K562 (cell line): ENCODE measurements around the gene CYP46A1. TPM values are rescaled to one million over a fixed set of nuclear protein-coding genes. Genes with fewer than 3 reads are reported as not detected.

Source experiments
- ATAC-seq: fragments of 200-7000 bp; cut with Tn5 transposase; 3 replicates; pipeline ENCODE4 v1.9.1; 2020; ENCODE audit warnings: moderate library complexity
- BruUV-seq: library from RNA; stranded (reverse); fragments of 400-500 nt; replicated peaks from 2 replicates; lab custom pipeline; 2021; lab: Mats Ljungman, UMichigan
- CTCF ChIA-PET: fragments of 300-600 bp; formaldehyde crosslinking; extraction: SDS; loops from one replicate; lab custom pipeline; 2021; ENCODE audit warnings: low intra/inter-chr PET ratio; lab: Yijun Ruan, JAX
- POLR2A ChIA-PET: fragments of 300-600, 350-650 bp; sonication (Branson Sonifier 250); formaldehyde crosslinking; extraction: SDS; loops from one replicate; lab custom pipeline; 2021; ENCODE audit warnings: antibody characterized with exemption, inconsistent platforms; lab: Yijun Ruan, JAX
- DNase-seq, 4 experiments: peaks; one replicate each; pipeline versions ENCODE4 v3.0.0 to v3.0.0-alpha.2; 2011 to 2018; ENCODE audit warnings: low spot score in 3 of 4, mixed read lengths in 3 of 4; ENCODE audit errors: extremely low read depth in 1 of 4
- FAIRE-seq: peaks from 2 replicates; lab custom pipeline; 2011; peaks lifted over from hg19 to GRCh38; lab: Jason Lieb, UNC
- H2AFZ ChIP-seq: 2 replicates; pipeline ENCODE4 v1.6.0; 2011; ENCODE audit warnings: low read depth, low read length, control low read depth, inconsistent platforms
- H3K27ac ChIP-seq: fragments of 200-600 bp; 3 replicates; pipeline ENCODE4 v1.8.0; 2011; ENCODE audit warnings: low read depth, mild to moderate bottlenecking, control low read depth, inconsistent platforms, low read length, moderate library complexity, mixed read lengths; ENCODE audit errors: extremely low read depth
- H3K27me3 ChIP-seq, 2 experiments: fragments of 300-600 bp in 1 of 2; 2 replicates in 1 of 2; 3 replicates in 1 of 2; pipeline versions ENCODE4 v1.6.0 to v1.8.0; 2011; ENCODE audit warnings: inconsistent platforms in 2 of 2, low read length in 2 of 2, mild to moderate bottlenecking in 1 of 2, mixed read lengths in 1 of 2, moderate library complexity in 1 of 2; ENCODE audit not compliant: control insufficient read depth in 2 of 2, insufficient read depth in 2 of 2
- H3K36me3 ChIP-seq: fragments of 300-600 bp; 3 replicates; pipeline ENCODE4 v1.8.0; 2011; ENCODE audit warnings: mild to moderate bottlenecking, low read length, inconsistent platforms; ENCODE audit not compliant: control insufficient read depth, insufficient read depth
- H3K4me1 ChIP-seq, 2 experiments: fragments of 200-600 bp in 1 of 2; replicated peaks in 1 of 2; 2 replicates in 1 of 2; 3 replicates in 1 of 2; pipeline versions ENCODE4 v1.5.1 to v1.8.0; 2011; ENCODE audit warnings: inconsistent platforms in 2 of 2, low read length in 2 of 2, mild to moderate bottlenecking in 1 of 2, mixed read lengths in 1 of 2, moderate library complexity in 1 of 2; ENCODE audit not compliant: control insufficient read depth in 2 of 2, insufficient read depth in 2 of 2
- H3K4me2 ChIP-seq: 2 replicates; pipeline ENCODE4 v1.6.1; 2011; ENCODE audit warnings: low read length, control low read depth, inconsistent platforms, mixed read lengths; ENCODE audit not compliant: insufficient read depth
- H3K4me3 ChIP-seq: fragments of 200-600 bp; sonication (generic), shearing (Covaris generic); 2 replicates; pipeline ENCODE4 v1.5.1; 2016; ENCODE audit warnings: control low read depth, inconsistent platforms
- H3K79me2 ChIP-seq: fragments of 200-600 bp; 3 replicates; pipeline ENCODE4 v1.8.0; 2011; ENCODE audit warnings: low read length, inconsistent platforms; ENCODE audit not compliant: control insufficient read depth, insufficient read depth
- H3K9ac ChIP-seq, 2 experiments: 2 replicates each; pipeline versions ENCODE4 v1.6.0 to v1.6.1; 2011; ENCODE audit warnings: low read depth in 2 of 2, low read length in 2 of 2, control low read depth in 1 of 2, inconsistent platforms in 1 of 2, mild to moderate bottlenecking in 1 of 2, mixed read lengths in 1 of 2; ENCODE audit not compliant: insufficient read depth in 1 of 2
- H3K9me1 ChIP-seq: one replicate; pipeline ENCODE4 v1.6.0; 2011; ENCODE audit warnings: inconsistent platforms, mild to moderate bottlenecking, low read length, moderate library complexity; ENCODE audit not compliant: control insufficient read depth, insufficient read depth
- H3K9me3 ChIP-seq: replicated peaks from 2 replicates; pipeline ENCODE4 v1.5.1; 2011; ENCODE audit warnings: low read depth, low read length, inconsistent platforms; ENCODE audit not compliant: control insufficient read depth, insufficient read depth
- H4K20me1 ChIP-seq: replicated peaks from 2 replicates; pipeline ENCODE4 v1.6.1; 2011; ENCODE audit warnings: low read length, inconsistent platforms, mixed read lengths; ENCODE audit not compliant: control insufficient read depth, insufficient read depth
- ELF2 ChIP-seq: fragments of 250-450 bp; sonication (Bioruptor Pico); IDR thresholded peaks from 2 replicates; pipeline ENCODE4 v1.5.0; 2021; ENCODE audit warnings: mild to moderate bottlenecking
- FOSL1 ChIP-seq: fragments of 200-800 bp; sonication (Bioruptor generic); conservative IDR thresholded peaks from 2 replicates; pipeline ENCODE4 v1.6.1; 2016; ENCODE audit warnings: missing genetic modification characterization, missing compliant biosample characterization
- MAX ChIP-seq: sonication (generic); formaldehyde crosslinking; IDR thresholded peaks from 2 replicates; pipeline ENCODE4 v1.9.0; 2022; ENCODE audit warnings: mild to moderate bottlenecking, missing genetic modification reagents
- MYC ChIP-seq, 2 experiments: fragments of 250-450 bp in 1 of 2; sonication (Bioruptor Pico) in 1 of 2; IDR thresholded peaks; 2 replicates each; pipeline versions ENCODE4 v1.5.1 to v1.6.1; 2012 to 2021; ENCODE audit warnings: low read depth in 2 of 2, borderline replicate concordance in 1 of 2, improper control_type of control experiment in 1 of 2, low read length in 1 of 2, mild to moderate bottlenecking in 1 of 2, moderate library complexity in 1 of 2
- RAD51 ChIP-seq: fragments of 450-650 bp; IDR thresholded peaks from 2 replicates; pipeline ENCODE4 v1.7.1; 2016; ENCODE audit warnings: low read depth, mild to moderate bottlenecking, borderline replicate concordance
- WGBS: fragments of 100-300 bp; shearing (Covaris generic); methylation state at CpG from one replicate; pipeline ENCODE4 v1.1.6; 2016; ENCODE audit warnings: low coverage, mixed read lengths; ENCODE audit not compliant: insufficient coverage; ENCODE audit errors: missing lambda C conversion rate; 5-methylcytosine and 5-hydroxymethylcytosine counted together
- in situ Hi-C: fragments of 300-500 bp; cut with MboI; formaldehyde crosslinking; loops from 4 replicates; pipeline ENCODE4 v1.15.0; 2018; ENCODE audit warnings: inconsistent platforms, mixed read lengths
- intact Hi-C: fragments of 100-400 bp; cut with micrococcal nuclease; formaldehyde crosslinking; loops from 2 replicates; pipeline ENCODE4 v1.14.2; 2022
- polyA plus RNA-seq, 8 experiments: library from polyadenylated mRNA; depleted of rRNA in 4 of 8; stranded (reverse) in 5 of 8; unstranded in 3 of 8; fragments of >200 nt; fragmentation: Nextera tagmentation in 2 of 8; fragmentation: Illumina TruSeq in 1 of 8; extraction: Ambion mirVana in 2 of 8; extraction: Trizol in 1 of 8; gene quantifications; 2 replicates each; pipeline versions ENCODE4 v1.2.1 to v1.2.3, GENCODE V29; 2011 to 2014; ENCODE audit warnings: inconsistent platforms in 1 of 8, missing spikeins in 1 of 8
- total RNA-seq, 7 experiments: library from RNA; depleted of rRNA in 6 of 7; stranded (reverse); fragments of >200 nt in 6 of 7; fragmentation: Illumina TruSeq in 2 of 7; extraction: Trizol in 2 of 7; gene quantifications; 2 replicates each; pipeline versions ENCODE4 v1.2.1 to v1.2.3, GENCODE V29; 2011 to 2021; ENCODE audit warnings: low replicate concordance in 1 of 7
- TF ChIP-seq, protein P1 (sequence below): sonication (generic); formaldehyde crosslinking; IDR thresholded peaks from 2 replicates; pipeline ENCODE4 v1.8.1; 2023; ENCODE audit warnings: mild to moderate bottlenecking, missing genetic modification reagents

CYP46A1 gene
- total and polyA plus RNA-seq, 9 of the 15 experiments (the other 6 are each of a cell fraction or from before 2014, with no cell fraction given): not detected

GRCh38 chr14:99663386-99664057, 20.6 kb upstream of the CYP46A1 start:
- DNase-seq (no peak), FAIRE-seq (no peak), ATAC-seq (no peak)
- WGBS: 5% methylated on average over 10 of the region's 12 CpGs
- Histone ChIP-seq H3K4me2 (no peak overlapping the region), H2AFZ (no peak overlapping the region), H3K9me1 (no peaks in the 10 kb centered on the region), H3K27ac (no peak overlapping the region), H3K4me3 (no peak overlapping the region), H3K79me2 (no peaks in the 10 kb centered on the region), H3K9ac (no peak overlapping the region), H3K4me1 (peaks cover 0 to 6% of the 10 kb centered on the region in 2 experiments; a peak in 2 of 5 replicates), H3K9me3 (no peaks in the 10 kb centered on the region)
- no TSS peak for BruUV-seq
- intact Hi-C loops: no loop called here
- ChIA-PET POLR2A (interaction anchor here (0.9 kb wide), 1 partner anchor 20 kb away, joined by 6 read pairs; the partner anchor contains the start of gene CYP46A1), CTCF (interaction anchor here (0.6 kb wide), 1 partner anchor 360 kb away, joined by 3 read pairs; no protein-coding TSS in a partner anchor)
- in situ Hi-C loops: no loop called here
- no peak for TF ChIP-seq ELF2
- TF ChIP-seq, protein P1, sequence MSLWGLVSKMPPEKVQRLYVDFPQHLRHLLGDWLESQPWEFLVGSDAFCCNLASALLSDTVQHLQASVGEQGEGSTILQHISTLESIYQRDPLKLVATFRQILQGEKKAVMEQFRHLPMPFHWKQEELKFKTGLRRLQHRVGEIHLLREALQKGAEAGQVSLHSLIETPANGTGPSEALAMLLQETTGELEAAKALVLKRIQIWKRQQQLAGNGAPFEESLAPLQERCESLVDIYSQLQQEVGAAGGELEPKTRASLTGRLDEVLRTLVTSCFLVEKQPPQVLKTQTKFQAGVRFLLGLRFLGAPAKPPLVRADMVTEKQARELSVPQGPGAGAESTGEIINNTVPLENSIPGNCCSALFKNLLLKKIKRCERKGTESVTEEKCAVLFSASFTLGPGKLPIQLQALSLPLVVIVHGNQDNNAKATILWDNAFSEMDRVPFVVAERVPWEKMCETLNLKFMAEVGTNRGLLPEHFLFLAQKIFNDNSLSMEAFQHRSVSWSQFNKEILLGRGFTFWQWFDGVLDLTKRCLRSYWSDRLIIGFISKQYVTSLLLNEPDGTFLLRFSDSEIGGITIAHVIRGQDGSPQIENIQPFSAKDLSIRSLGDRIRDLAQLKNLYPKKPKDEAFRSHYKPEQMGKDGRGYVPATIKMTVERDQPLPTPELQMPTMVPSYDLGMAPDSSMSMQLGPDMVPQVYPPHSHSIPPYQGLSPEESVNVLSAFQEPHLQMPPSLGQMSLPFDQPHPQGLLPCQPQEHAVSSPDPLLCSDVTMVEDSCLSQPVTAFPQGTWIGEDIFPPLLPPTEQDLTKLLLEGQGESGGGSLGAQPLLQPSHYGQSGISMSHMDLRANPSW (CRISPR knock-in tag): no peak
- TF ChIP-seq RAD51: no peak
- no peak for TF ChIP-seq FOSL1 (tag)
- TF ChIP-seq MAX: no peak
- no peak for TF ChIP-seq MYC (IDR thresholded peaks at IDR 0.05; ENCODE audit: low read depth, low read length)
- TF ChIP-seq MYC (CRISPR knock-in tag; IDR thresholded peaks at IDR 0.05; ENCODE audit: borderline replicate concordance, low read depth): no peak
- TF ChIP-seq, all 486 proteins: peak for 0
- peaks cover 3 to 55% of the 10 kb centered on the region in 2 experiments; a peak in 3 of 5 replicates for H3K27me3 ChIP-seq
- no peaks in the 10 kb centered on the region; the same call in none of the 2 replicates for H4K20me1 ChIP-seq
- no peaks in the 10 kb centered on the region for H3K36me3 ChIP-seq
